ENCODE results near the gene OR5AK2. TPM values are rescaled to one million over a fixed set of nuclear protein-coding genes. Genes with fewer than 3 reads are reported as not detected.
"Not testable (repeated sequence)": the region's sequence is repeated elsewhere in the genome, so short reads cannot be mapped to it uniquely, and the experiment has no call there.

Gene OR5AK2
- not detected for total RNA-seq

GRCh38 chr11:56988614-56989013 is at the start of gene OR5AK2:
Gene OR5AK2 (plus strand): TSS chr11:56988914. CDS start chr11:56988914, 0 bp downstream.
- no peaks in the 10 kb centered on the region for H3K27me3 Mint-ChIP-seq

DNA sequence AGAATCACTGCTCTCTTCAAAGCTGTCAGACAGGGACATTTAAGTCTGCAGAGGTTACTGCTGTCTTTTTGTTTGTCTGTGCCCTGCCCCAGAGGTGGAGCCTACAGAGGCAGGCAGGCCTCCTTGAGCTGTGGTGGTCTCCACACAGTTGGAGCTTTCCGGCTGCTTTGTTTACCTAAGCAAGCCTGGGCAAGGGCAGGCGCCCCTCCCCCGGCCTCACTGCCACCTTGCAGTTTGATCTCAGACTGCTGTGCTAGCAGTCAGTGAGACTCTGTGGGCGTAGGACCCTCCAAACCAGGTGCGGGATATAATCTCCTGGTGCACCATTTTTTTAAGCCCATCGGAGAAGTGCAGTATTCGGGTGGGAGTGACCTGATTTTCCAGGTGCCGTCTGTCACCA is 43.2 kb upstream of the OR5AK2 start:
- H3K27me3 Mint-ChIP-seq; DNase-seq; H3K27ac Mint-ChIP-seq; H3K4me1 Mint-ChIP-seq; H3K4me3 Mint-ChIP-seq; ATAC-seq (ENCODE audit: low read depth); H3K36me3 Mint-ChIP-seq; POLR2A ChIA-PET: not testable (repeated sequence)
- H3K9me3 Mint-ChIP-seq: peaks cover 12% of the 10 kb centered on the region

More at GRCh38 chr11:56988614-56989013, at the start of gene OR5AK2:
- no peak for ATAC-seq (ENCODE audit: low read depth)
- no peak for DNase-seq
- Mint-ChIP-seq H3K27ac (no peak within 1 kb of the TSS), H3K4me1 (no peaks in the 10 kb centered on the region), H3K4me3 (no peak within 1 kb of the TSS), H3K36me3 (no peaks in the 10 kb centered on the region), H3K9me3 (no peaks in the 10 kb centered on the region)
- POLR2A ChIA-PET: no interaction called here

GRCh38 chr11:56948991-56949515 is 39.7 kb upstream of the OR5AK2 start:
- ATAC-seq (ENCODE audit: low read depth) (no peak), DNase-seq (no peak)
- H3K27ac Mint-ChIP-seq: no peak overlapping the region
- no peak overlapping the region for H3K4me3 Mint-ChIP-seq
- POLR2A ChIA-PET: no interaction called here
- peaks cover 14% of the 10 kb centered on the region for H3K9me3 Mint-ChIP-seq
- no peaks in the 10 kb centered on the region for H3K27me3 Mint-ChIP-seq
- no peaks in the 10 kb centered on the region for H3K36me3 Mint-ChIP-seq
- no peaks in the 10 kb centered on the region for H3K4me1 Mint-ChIP-seq

- POLR2A ChIA-PET: no interaction called here
- Mint-ChIP-seq H3K4me1 (no peaks in the 10 kb centered on the region), H3K9me3 (peaks cover 17% of the 10 kb centered on the region), H3K4me3 (no peak overlapping the region), H3K27me3 (no peaks in the 10 kb centered on the region), H3K27ac (no peak overlapping the region), H3K36me3 (no peaks in the 10 kb centered on the region)
- no peak for ATAC-seq (ENCODE audit: low read depth)
- DNase-seq: no peak
Measured at GRCh38 chr11:56950510-56950909, 38.2 kb upstream of the OR5AK2 start.

DNA sequence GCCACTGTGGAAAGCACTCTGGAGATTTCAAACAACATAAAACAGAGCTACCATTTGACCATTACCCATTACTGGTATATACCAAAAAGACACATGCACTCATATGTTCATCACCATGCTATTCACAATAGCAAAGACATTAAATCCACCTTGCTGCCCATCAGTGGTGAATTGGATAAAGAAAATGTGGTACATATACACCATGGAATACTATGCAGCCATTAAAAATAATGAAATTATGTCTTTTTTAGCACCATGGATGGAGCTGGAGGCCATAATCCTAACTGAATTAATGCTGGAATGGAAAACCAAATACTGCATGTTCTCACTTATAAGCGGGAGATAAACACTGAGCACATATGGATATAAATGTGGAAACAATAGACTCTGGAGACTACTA is 34.8 kb upstream of the OR5AK2 start:
- H3K9me3 Mint-ChIP-seq; ATAC-seq (ENCODE audit: low read depth); H3K27ac Mint-ChIP-seq; H3K36me3 Mint-ChIP-seq; H3K27me3 Mint-ChIP-seq; POLR2A ChIA-PET; H3K4me3 Mint-ChIP-seq; DNase-seq; H3K4me1 Mint-ChIP-seq: not testable (repeated sequence)

GRCh38 chr11:56961609-56962008 is 27.1 kb upstream of the OR5AK2 start:
- Mint-ChIP-seq H3K4me3 (no peak overlapping the region), H3K36me3 (no peaks in the 10 kb centered on the region), H3K9me3 (peaks cover 7% of the 10 kb centered on the region), H3K4me1 (no peaks in the 10 kb centered on the region), H3K27me3 (no peaks in the 10 kb centered on the region), H3K27ac (no peak overlapping the region)
- DNase-seq (no peak), ATAC-seq (ENCODE audit: low read depth) (no peak)
- POLR2A ChIA-PET: no interaction called here

GRCh38 chr11:56967726-56968125 is 21.0 kb upstream of the OR5AK2 start:
- ATAC-seq (ENCODE audit: low read depth): no peak
- H3K36me3 Mint-ChIP-seq: no peaks in the 10 kb centered on the region

GRCh38 chr11:56968524-56968923 is 20.2 kb upstream of the OR5AK2 start:
- no peaks in the 10 kb centered on the region for H3K4me1 Mint-ChIP-seq
- H3K27me3 Mint-ChIP-seq: no peaks in the 10 kb centered on the region
- H3K27ac Mint-ChIP-seq: no peak overlapping the region
- peaks cover 7% of the 10 kb centered on the region for H3K9me3 Mint-ChIP-seq
- no peak for ATAC-seq (ENCODE audit: low read depth)
- no peak overlapping the region for H3K4me3 Mint-ChIP-seq
- POLR2A ChIA-PET: no interaction called here
- DNase-seq: no peak
- no peaks in the 10 kb centered on the region for H3K36me3 Mint-ChIP-seq

More at GRCh38 chr11:56967726-56968125, 21.0 kb upstream of the OR5AK2 start:
- H3K4me1 Mint-ChIP-seq: no peaks in the 10 kb centered on the region
- H3K4me3 Mint-ChIP-seq: no peak overlapping the region
- H3K9me3 Mint-ChIP-seq: peaks cover 9% of the 10 kb centered on the region
- no peaks in the 10 kb centered on the region for H3K27me3 Mint-ChIP-seq
- no peak for DNase-seq
- no peak overlapping the region for H3K27ac Mint-ChIP-seq
- POLR2A ChIA-PET: no interaction called here

DNA sequence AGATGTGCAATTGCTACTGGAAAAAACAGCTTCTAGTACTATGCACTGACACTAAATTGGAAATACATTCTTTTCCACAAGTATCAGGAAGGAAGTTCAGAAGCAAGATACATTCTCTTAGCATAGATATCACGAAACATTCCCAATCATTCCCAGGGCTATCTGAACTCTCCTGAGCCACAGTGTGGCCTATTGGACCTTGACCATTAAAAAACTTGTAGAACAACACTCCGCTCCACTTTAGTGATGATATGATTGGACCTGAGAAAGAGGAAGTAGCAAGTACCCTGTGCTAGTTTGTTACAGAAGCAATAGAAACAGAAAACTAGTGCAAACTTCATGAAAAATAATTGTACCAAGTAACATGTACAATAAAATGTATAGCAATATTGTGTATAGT is 11.4 kb upstream of the OR5AK2 start:
- Mint-ChIP-seq H3K4me3 (no peak overlapping the region), H3K27ac (no peak overlapping the region), H3K4me1 (no peaks in the 10 kb centered on the region), H3K27me3 (no peaks in the 10 kb centered on the region), H3K36me3 (no peaks in the 10 kb centered on the region), H3K9me3 (no peaks in the 10 kb centered on the region)
- DNase-seq (no peak), ATAC-seq (ENCODE audit: low read depth) (no peak)
- POLR2A ChIA-PET: no interaction called here

GRCh38 chr11:56990702-56991101 is 2.0 kb downstream of the OR5AK2 start:
- no peak overlapping the region for H3K4me3 Mint-ChIP-seq
- no peaks in the 10 kb centered on the region for H3K4me1 Mint-ChIP-seq
- ATAC-seq (ENCODE audit: low read depth): no peak
- no peak for DNase-seq
- no peaks in the 10 kb centered on the region for H3K27me3 Mint-ChIP-seq
- POLR2A ChIA-PET: no interaction called here
- no peak overlapping the region for H3K27ac Mint-ChIP-seq
- no peaks in the 10 kb centered on the region for H3K36me3 Mint-ChIP-seq
- H3K9me3 Mint-ChIP-seq: peaks cover 2% of the 10 kb centered on the region

DNA sequence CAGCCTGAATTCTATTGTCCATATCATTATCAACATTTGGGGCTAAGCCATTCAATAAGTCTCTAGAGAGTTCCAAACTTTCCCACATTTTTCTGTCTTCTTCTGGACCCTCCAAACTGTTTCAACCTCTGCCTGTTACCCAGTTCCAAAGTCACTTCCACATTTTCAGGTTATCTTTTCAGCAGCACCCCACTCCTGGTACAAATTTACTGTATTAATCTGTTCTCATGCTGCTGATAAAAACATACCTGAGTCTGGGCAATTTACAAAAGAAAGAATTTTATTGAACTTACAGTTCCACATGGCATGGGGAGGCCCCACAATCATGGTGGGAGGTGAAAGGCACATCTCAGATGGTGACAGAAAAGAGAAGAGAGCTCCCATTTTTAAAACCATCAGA is 5.8 kb downstream of the OR5AK2 start:
- POLR2A ChIA-PET: no interaction called here
- DNase-seq: no peak
- Mint-ChIP-seq H3K4me1 (no peaks in the 10 kb centered on the region), H3K36me3 (no peaks in the 10 kb centered on the region), H3K9me3 (peaks cover 7% of the 10 kb centered on the region), H3K4me3 (no peak overlapping the region), H3K27ac (no peak overlapping the region), H3K27me3 (no peaks in the 10 kb centered on the region)
- no peak for ATAC-seq (ENCODE audit: low read depth)

- peaks cover 7% of the 10 kb centered on the region for H3K9me3 Mint-ChIP-seq
- H3K4me3 Mint-ChIP-seq: no peak overlapping the region
- H3K36me3 Mint-ChIP-seq: no peaks in the 10 kb centered on the region
- H3K4me1 Mint-ChIP-seq: no peaks in the 10 kb centered on the region
- H3K27ac Mint-ChIP-seq: no peak overlapping the region
- DNase-seq: no peak
- no peak for ATAC-seq (ENCODE audit: low read depth)
- POLR2A ChIA-PET: no interaction called here
- no peaks in the 10 kb centered on the region for H3K27me3 Mint-ChIP-seq
Measured at GRCh38 chr11:57001674-57002401, 13.1 kb downstream of the OR5AK2 start.

DNA sequence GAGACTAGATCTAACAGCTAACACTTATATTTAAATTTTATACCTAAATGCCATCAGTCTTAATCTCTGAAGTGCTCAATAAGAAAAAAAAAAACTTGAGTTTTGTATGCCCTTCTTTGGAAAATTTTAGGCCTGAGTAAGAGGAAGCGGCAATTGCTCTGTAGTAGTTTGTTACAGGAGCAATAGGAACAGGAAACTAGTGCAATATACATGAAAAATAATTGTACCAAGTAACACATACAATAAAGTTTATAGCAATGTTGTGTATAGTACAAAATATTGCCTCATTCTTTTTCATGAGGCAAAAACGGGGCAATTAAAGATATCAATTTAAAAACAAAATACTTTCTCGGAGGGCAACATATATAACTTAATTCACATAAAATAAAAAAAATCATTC is 19.7 kb downstream of the OR5AK2 start:
- POLR2A ChIA-PET: no interaction called here
- DNase-seq (no peak), ATAC-seq (ENCODE audit: low read depth) (no peak)
- no peaks in the 10 kb centered on the region for H3K27me3 Mint-ChIP-seq
- H3K36me3 Mint-ChIP-seq: no peaks in the 10 kb centered on the region
- H3K9me3 Mint-ChIP-seq: peaks cover under 1% of the 10 kb centered on the region
- H3K4me1 Mint-ChIP-seq: no peaks in the 10 kb centered on the region
- H3K27ac Mint-ChIP-seq: no peak overlapping the region
- no peak overlapping the region for H3K4me3 Mint-ChIP-seq

GRCh38 chr11:57015679-57016078 is 27.0 kb downstream of the OR5AK2 start:
- no peak overlapping the region for H3K4me3 Mint-ChIP-seq
- no peaks in the 10 kb centered on the region for H3K27me3 Mint-ChIP-seq

More at GRCh38 chr11:57015679-57016078, 27.0 kb downstream of the OR5AK2 start:
- H3K36me3 Mint-ChIP-seq: no peaks in the 10 kb centered on the region
- POLR2A ChIA-PET: no interaction called here
- DNase-seq (no peak), ATAC-seq (ENCODE audit: low read depth) (no peak)
- no peaks in the 10 kb centered on the region for H3K4me1 Mint-ChIP-seq
- H3K9me3 Mint-ChIP-seq: no peaks in the 10 kb centered on the region
- no peak overlapping the region for H3K27ac Mint-ChIP-seq

Measured in activated naive CD8-positive, alpha-beta T cell treated with anti-CD3 and anti-CD28 coated beads, Interleukin-2, amount 10 ng/mL, durations not matched to agents 7 days and 5 days (primary cell).